NCI-H2029 (cell line): ENCODE data around the gene DLAT.
"Not testable (repeated sequence)": the region's sequence is repeated elsewhere in the genome, so short reads cannot be mapped to it uniquely, and the experiment has no call there.

Experiments used
- DNase-seq: peaks from one replicate; lab custom pipeline; 2025; lab: John Stamatoyannopoulos, UW

Gene DLAT

DNA sequence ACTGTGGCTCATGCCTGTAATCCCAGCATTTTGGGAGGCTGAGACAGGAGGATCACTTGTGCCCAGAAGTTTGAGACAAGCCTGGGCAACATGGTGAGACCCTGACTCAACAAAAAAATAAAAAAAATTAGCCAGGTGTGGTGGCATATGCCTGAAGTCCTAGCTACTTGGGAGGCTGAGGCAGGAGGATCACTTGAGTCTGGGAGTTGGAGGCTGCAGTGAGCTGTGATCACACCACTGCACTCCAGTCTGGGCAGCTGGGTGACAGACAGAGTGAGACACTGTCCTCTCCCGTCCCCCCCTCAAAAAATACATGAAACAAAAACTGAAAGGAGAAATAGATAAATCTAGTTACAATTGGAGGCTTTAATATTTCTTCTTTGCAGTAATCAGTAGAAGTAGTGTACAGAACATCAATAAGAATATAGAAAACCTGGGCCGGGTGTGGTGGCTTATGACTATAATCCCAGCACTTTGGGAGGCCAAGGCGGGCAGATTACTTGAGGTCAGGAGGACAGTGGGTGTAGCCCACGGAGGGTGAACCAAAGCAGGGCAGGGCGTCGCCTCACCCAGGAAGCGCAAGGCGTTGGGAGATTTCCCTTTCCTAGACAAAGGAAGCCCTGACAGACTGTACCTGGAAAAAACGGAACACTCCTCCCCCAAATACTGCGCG lies 19.6 kb upstream of the DLAT start:
- no peak for DNase-seq

GRCh38 chr11:112006095-112006441 lies 19.1 kb upstream of the DLAT start:
- DNase-seq = not testable (repeated sequence)

GRCh38 chr11:112011451-112011850 lies 13.8 kb upstream of the DLAT start:
- not testable (repeated sequence) for DNase-seq

- no peak for DNase-seq
Measured at GRCh38 chr11:112012874-112013273, 12.3 kb upstream of the DLAT start.

DNA sequence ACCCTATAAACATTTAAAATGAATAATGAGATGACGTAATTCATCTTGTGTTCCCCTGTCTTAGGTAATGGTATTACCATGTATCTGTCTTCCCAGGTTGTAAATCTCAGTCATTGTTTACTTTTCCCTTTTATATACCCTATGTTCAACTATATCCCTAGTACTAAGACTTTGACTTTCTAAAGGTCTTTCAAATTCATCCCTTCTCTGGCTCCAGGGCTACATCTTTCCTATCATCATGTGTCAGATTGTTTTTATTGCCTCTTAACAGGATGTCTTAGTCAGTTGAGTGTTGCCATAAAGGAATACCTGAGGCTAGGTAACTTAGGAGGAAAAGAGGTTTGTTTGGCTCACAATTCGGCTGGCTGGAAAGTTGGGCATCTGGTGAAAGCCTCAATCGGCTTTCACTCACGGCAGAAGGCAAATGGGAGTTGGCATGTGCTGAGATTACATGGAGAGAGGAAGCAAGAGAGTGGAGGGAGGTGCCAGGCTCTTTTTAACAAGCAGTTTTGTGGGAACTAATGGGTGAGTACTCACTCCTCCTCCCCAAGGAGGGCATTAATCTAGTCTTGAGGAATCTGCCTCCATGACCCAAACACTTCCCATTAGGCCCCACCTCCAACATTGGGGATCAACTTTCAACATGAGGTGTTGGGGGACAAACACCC lies 11.6 kb upstream of the DLAT start:
- DNase-seq = no peak

GRCh38 chr11:112016088-112016764 lies 9.0 kb upstream of the DLAT start:
- no peak for DNase-seq

DNA sequence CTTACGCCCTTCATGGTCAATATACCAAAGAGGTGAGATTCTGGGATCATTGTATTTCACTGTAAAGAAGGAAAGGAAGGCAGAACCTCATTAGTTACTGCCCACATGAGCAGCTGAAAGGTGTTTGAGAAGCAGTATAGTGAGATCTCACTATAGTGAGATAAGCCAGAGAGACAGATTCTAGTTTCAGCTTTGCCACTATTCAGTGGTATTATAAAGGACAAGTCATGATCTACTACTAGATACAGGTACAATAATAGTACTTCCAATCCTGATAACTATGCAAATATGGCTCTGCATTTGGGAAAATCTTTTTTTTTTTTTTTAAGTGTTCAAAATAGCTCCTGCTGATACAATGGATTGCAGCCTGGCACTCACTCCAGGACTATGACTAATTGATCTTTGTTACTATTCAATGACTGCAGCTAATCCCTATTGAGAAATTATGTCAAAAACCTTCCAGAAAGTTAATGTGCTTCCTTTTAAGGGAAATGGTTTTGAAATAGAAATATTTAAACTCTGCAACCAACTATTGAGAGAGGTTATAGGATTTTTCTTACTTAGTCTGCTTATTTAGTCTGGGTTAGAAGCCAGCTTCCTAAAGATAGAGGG lies 8.3 kb upstream of the DLAT start:
- DNase-seq = no peak

GRCh38 chr11:112017538-112017937 lies 7.7 kb upstream of the DLAT start:
- DNase-seq = no peak

DNA sequence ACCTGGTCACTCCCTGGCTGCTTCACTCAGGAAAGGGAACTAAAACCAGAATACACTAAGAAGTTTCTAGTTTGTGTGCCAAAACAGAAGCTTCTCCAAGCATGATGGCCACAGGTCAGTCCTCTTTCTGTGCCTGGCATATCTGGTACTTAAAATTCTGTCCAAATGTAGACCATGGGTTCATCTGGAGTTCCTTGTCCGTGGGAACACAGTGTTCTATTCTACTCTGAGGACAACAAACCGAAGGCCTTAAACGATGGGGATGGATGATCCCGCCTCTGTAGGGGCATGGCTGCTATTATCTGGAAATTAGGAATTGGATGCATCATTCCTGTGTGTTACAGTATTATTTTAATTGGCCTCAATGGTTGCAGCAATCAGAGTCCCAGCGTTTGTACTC lies 6.1 kb upstream of the DLAT start:
- DNase-seq = no peak

- no peak for DNase-seq
Measured at GRCh38 chr11:112023104-112023503, 2.1 kb upstream of the DLAT start.

GRCh38 chr11:112024178-112024772 lies 933 bp upstream of the DLAT start:
- no peak for DNase-seq

DNA sequence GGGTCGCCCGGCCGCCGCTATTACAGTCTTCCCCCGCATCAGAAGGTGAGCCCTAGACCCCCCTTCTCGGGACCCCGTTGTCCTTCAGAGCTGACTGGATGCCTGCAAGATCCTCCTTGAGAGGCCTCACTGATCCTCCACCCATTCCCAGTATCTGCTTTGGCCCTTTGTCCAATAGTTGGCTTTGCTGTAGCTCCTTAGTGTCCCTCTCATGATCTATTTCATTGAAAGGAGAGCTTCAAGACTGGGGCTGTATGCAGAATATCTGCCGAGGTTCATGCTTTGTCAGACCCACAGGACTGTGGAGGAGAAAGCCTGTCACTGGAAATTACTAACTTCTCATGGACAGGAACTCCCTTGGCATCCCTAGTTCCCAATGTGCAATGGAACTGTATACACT lies 499 bp downstream of the DLAT start:
- no peak for DNase-seq

DNA sequence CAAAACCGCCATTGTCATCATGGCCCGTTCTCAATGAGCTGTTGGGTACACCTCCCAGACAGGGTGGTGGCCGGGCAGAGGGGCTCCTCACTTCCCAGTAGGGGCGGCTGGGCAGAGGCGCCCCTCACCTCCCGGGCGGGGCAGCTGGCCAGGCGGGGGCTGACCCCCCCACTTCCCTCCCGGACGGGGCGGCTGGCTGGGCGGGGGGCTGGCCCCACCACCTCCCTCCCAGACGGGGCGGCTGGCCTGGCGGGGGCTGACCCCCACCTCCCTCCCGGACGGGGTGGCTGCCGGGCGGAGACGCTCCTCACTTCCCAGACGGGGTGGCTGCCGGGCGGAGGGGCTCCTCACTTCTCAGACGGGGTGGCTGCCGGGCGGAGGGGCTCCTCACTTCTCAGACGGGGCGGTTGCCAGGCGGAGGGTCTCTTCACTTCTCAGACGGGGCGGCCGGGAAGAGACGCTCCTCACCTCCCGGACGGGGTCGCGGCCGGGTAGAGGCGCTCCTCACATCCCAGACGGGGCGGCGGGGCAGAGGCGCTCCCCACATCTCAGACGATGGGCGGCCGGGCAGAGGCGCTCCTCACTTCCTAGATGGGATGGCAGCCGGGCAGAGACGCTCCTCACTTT lies 1.7 kb downstream of the DLAT start:
- not testable (repeated sequence) for DNase-seq

DNA sequence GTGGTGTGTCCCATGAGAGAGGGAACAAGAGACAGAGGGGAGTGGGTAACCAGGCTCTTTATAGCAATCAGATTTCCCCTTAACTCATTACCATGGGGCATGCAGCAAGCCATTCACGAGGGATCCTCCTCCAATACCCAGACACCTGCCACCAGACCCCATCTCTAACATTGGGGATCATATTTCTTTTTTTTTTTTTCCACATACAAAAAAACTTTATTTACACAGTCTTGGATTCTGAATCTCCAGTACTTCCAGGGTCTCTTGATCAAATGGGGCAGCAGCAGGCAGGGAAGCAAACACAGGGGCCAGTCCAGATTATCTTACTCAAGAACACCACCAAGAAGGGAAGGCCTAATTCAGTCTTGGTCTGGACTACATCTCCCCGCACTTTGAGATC lies 4.3 kb downstream of the DLAT start:
- DNase-seq = no peak

- no peak for DNase-seq
Measured at GRCh38 chr11:112033902-112034301, 8.7 kb downstream of the DLAT start.

DNA sequence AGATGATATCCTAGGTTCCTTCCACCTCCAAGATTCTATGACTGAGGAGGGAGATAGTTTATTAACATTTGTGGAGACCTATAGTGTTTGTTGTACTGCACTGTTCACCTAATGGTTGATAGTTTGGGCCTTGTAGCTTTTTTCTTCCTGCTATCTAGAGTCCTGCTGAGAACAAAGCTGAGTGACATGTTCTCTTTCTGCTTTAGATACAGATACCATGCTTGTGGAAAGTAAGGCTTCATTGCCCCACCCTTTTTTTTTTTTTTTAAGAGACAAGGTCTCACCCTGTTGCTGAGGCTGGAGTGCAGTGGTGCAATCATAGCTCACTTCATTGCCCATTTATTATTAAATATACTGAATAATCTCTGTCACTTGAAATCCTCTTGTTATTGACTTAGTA lies 12.3 kb downstream of the DLAT start:
- no peak for DNase-seq

- DNase-seq = no peak
Measured at GRCh38 chr11:112042161-112042960, 17.2 kb downstream of the DLAT start.

DNA sequence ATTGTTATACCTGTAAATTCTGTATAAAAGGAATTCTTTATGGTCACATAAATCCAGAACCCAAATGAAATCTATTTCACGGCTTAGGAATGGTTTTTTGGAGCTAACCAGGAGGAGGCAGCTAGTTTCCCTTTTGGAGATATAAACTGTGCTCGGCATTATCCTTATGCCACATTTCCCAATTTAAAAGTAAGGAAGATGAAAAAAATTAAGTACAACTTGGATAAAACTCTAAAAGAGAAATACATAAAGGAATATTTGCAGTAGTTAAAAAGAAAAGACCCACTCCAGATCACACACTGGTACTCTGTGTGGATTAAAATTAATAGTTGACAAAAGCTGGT lies 17.7 kb downstream of the DLAT start:
- DNase-seq = no peak

DNA sequence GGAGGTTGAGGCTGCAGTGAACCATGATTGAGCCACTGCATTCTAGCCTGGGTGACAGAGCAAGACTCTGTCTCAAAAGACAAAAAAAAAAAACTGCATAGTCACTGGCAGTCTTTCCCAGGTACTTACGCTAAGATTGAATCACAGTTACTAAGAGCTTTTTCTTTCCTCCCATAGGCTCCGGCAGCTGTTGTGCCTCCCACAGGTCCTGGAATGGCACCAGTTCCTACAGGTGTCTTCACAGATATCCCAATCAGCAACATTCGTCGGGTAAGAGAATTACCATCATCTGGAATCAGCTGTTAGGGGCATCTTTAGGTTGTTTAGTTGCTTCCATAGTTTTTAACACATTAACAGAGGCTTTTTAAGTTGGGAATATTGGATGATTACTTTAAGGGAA lies 19.8 kb downstream of the DLAT start:
- no peak for DNase-seq

DNA sequence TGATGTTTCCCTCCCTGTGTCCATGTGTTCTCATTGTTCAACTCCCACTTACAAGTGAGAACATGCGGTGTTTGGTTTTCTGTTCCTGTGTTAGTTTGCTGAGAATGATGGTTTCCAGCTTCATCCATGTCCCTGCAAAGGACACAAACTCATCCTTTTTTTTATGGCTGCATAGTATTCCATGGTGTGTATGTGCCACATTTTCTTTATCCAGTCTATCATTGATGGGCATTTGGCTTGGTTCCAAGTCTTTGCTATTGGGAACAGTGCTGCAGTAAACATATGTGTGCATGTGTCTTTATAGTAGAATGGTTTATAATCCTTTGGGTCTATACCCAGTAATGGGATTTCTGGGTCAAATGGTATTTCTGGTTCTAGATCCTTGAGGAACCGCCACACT lies 21.4 kb downstream of the DLAT start:
- not testable (repeated sequence) for DNase-seq

DNA sequence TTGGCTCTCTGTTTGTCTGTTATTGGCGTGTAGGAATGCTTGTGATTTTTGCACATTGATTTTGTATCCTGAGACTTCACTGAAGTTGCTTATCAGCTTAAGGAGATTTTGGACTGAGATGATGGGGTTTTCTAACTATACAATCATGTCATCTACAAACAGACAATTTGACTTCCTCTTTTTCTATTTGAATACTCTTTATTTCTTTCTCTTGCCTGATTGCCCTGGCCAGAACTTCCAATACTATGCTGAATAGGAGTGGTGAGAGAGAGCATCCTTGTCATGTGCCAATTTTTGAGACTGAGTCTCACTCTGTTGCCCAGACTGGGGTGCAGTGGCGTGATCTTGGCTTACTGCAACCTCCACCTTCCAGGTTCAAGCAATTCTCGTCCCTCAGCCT lies 23.0 kb downstream of the DLAT start:
- not testable (repeated sequence) for DNase-seq
